Stimulated activated CD8-positive, alpha-beta memory T cell treated with anti-CD3 and anti-CD28 coated beads, Interleukin-15, amount 100 ng/mL, for 4 hours (primary cell): Measurements from ENCODE around the gene HOXA3.
A peak's percentile ranks its signal among the peaks of the same experiment; 100 is the strongest.

Experiments used
- DNase-seq, 2 donors: peaks; one replicate each; pipeline ENCODE4 v3.0.0-alpha.2; 2020; ENCODE audit warnings: low read depth in 2 of 2

Gene HOXA3

GRCh38 chr7:27151931-27152815 lies at the start of gene HOXA3:
Gene HOXA3, minus strand, starts transcription at chr7:27152583. Its CDS starts 41,943 bp downstream, at chr7:27110640.
- DNase-seq = no peak

DNA sequence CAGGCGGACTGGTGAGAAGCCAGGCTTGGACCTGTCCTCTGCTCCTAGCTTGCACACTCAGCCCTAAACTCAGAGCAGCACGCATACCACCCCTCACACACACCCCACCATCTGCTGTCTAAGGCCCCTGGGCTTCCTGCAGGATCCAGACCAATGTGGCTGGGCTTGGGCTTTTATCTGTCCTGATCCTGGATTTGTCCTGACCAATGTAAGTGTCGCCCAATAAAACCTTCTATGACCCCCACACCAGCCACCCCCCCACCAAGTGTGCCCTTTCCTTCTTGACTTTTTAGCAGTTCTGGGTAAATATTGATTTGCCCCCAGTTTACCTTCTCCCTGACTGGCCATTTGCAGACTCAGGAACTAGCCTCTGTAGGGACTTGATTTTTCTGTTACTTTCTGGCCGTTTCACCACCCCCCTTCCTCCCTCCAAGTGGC lies 49.2 kb upstream of the HOXA3 start:
- no peak for DNase-seq

- DNase-seq = no peak
Measured at GRCh38 chr7:27200761-27201579, 48.6 kb upstream of the HOXA3 start.

GRCh38 chr7:27199849-27200760 lies 47.7 kb upstream of the HOXA3 start, which contains the start of gene HOXA13:
Gene HOXA13, minus strand, starts transcription at chr7:27200091. Its CDS starts 14 bp downstream, at chr7:27200077.
- no peak for DNase-seq

GRCh38 chr7:27198871-27199801 lies 46.8 kb upstream of the HOXA3 start:
- DNase-seq = no peak

- no peak for DNase-seq
Measured at GRCh38 chr7:27198138-27198841, 45.9 kb upstream of the HOXA3 start.

- DNase-seq = no peak
Measured at GRCh38 chr7:27197137-27198042, 45.0 kb upstream of the HOXA3 start.

- peak; percentile 44 to 70 for DNase-seq
Measured at GRCh38 chr7:27196287-27196767, 43.9 kb upstream of the HOXA3 start.

GRCh38 chr7:27194686-27195379 lies 42.5 kb upstream of the HOXA3 start:
- DNase-seq = no peak

- DNase-seq = no peak
Measured at GRCh38 chr7:27194002-27194352, 41.6 kb upstream of the HOXA3 start.

- no peak for DNase-seq
Measured at GRCh38 chr7:27193335-27194001, 41.1 kb upstream of the HOXA3 start.

- DNase-seq = no peak
Measured at GRCh38 chr7:27192546-27193334, 40.4 kb upstream of the HOXA3 start.

DNA sequence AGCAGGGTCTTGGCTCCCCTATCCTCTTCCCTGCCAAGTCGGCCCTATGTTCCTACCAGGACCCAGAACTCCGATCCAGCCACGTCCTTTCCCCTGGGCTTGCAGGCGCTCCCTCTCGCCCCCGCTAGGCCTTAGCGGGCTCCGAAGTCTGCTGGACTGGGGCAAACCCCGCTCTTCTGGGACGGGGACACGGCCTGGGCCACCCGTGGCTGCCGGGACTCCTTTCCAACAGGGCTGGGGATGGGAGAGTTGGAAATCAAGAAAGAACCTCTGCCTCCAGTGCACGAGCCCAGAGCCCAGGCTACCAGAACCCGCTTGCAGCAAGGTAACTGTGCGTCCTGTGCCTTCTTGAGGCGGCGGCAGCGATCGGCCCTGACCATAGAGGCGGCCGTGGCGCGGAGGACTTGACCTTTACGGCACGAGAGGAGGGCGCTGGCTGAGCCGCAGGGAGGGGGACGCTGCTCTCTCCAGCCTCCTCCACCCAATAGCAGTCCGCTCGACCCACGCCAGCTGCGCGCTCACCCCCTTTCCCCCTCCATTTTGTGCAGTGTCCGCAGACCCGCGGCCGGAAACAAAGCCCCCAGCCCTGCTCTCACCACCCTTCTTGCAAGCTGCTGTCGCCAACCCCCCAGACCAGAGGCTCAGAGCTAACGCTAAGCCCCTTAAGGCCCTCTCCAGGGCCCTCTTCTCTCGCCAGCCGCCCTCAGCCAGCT lies 39.6 kb upstream of the HOXA3 start:
- DNase-seq = no peak

DNA sequence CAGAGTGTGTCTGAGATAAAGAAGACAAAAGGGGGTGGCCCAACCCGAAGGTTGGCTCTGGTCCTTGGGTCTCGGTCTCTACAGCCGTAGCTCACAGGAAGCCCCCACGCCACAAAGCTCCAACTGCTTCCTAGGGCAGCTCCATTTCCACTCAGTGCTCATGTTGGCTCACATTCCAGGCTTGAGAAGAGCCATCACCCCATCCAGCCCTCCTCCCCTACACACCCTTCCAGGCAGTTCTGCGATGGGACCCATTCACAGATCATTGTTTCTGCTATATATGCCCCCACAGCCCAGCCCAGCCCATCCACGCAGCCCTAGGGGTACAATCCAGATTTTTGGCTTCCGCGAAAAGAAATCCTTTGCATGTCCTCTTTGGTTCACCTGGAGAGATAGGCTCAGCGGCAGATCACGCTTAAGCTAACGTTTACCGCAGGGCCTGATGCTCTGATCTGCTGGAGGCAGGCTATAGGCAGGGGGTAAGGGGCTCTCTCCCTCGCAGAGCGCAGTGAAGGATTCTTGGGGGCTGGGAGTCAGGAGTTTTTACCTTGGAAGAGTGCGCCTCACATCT lies 38.9 kb upstream of the HOXA3 start:
- no peak for DNase-seq

DNA sequence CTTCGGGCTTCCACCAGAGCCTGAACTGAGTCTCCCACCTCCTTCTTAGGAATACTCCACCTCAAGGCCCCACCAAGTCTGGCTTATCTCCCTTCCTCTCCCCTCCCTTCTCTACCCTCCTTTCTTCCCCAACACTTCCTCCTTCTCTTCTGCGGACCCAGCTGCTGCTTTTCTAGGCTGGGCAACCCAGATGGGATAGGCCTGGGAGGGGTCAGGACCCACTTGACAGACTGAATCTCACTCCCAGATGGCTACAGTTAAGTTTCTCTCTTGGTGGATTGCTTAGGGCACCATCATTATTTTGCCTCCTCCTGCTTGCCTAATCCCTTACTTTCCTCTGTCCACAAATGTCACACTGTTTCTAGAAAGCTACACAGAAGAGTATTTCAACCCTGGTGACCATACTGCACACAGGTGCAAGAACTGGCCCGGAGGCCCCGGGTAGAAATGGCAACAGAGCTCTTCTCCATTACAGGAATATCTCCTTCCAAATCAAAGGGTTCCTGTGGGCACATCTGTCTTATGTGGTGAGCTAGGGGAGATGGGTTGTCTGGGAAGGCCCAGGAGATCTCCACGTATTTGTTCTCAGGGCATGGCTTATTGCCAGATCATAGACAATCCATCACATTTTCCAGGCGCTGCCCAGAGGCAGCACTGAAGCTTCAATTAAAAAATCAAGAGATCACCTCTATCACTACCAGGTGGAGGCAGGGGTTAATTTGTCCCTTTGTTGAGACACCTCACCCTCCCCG lies 37.8 kb upstream of the HOXA3 start:
- DNase-seq = no peak
